PC-9 (cell line): ENCODE measurements around the gene HES4.

ENCODE experiments used
- CTCF ChIP-seq: fragments of 200-600 bp; sonication (generic); conservative IDR thresholded peaks from 2 replicates; pipeline ENCODE4 v1.6.1; 2017; ENCODE audit warnings: mixed run types, antibody characterized with exemption, mild to moderate bottlenecking, moderate library complexity
- EZH2 ChIP-seq: fragments of 200-600 bp; sonication (generic); IDR thresholded peaks from 2 replicates; pipeline ENCODE4 v1.8.0; 2017; ENCODE audit warnings: antibody characterized with exemption, low read depth

- no peak for TF ChIP-seq EZH2
- TF ChIP-seq CTCF: no peak
Measured at GRCh38 chr1:971751-972506, 28.0 kb downstream of the HES4 start.
